ENCODE results near the gene CHKB.
A peak's percentile ranks its signal among the peaks of the same experiment; 100 is the strongest.

CHKB gene

GRCh38 chr22:50586416-50586815, 3.8 kb upstream of the CHKB start:
- Histone ChIP-seq H3K9me3 (ENCODE audit: low read depth, low read length) (no peaks in the 10 kb centered on the region), H3K36me3 (ENCODE audit: insufficient read depth, low read length) (no peaks in the 10 kb centered on the region), H3K4me3 (no peak overlapping the region), H3K27ac (no peak overlapping the region), H3K9ac (ENCODE audit: insufficient read length) (no peak overlapping the region)
- DNase-seq (ENCODE audit: low read depth, low spot score) = no peak
- TF ChIP-seq EZH2 (IDR thresholded peaks at IDR 0.05) = no peak
- no peak for TF ChIP-seq POLR2AphosphoS5 (IDR thresholded peaks at IDR 0.05; ENCODE audit: borderline replicate concordance, low read depth, low read length)
- TF ChIP-seq FOXP2 (optimal IDR thresholded peaks at IDR 0.05; ENCODE audit: control extremely low read depth, extremely low read length, insufficient read depth) = no peak

DNA sequence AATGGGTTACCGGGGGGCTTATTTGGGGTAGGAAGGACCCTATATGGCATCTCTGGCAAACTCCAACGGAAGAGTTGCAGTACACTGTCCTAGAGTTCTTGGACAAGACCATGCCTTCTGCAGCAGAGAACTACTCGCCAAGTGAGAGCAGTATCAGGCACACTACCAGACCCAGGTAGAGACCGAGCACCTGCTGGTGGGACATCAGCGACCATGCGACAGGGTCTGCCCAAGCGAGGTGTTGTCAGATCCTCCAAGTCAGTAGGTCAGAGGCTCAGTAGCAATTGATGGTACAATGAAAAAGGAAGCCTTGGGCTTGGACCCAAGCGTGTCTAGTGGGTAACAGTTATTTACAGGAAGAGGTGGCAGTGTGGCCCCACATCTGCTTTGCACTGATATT, 3.1 kb upstream of the CHKB start:
- Histone ChIP-seq H3K27ac (no peak overlapping the region), H3K9me3 (ENCODE audit: low read depth, low read length) (no peaks in the 10 kb centered on the region), H3K9ac (ENCODE audit: insufficient read length) (no peak overlapping the region), H3K36me3 (ENCODE audit: insufficient read depth, low read length) (no peaks in the 10 kb centered on the region), H3K4me3 (no peak overlapping the region)
- no peak for TF ChIP-seq POLR2AphosphoS5 (IDR thresholded peaks at IDR 0.05; ENCODE audit: borderline replicate concordance, low read depth, low read length)
- no peak for TF ChIP-seq FOXP2 (optimal IDR thresholded peaks at IDR 0.05; ENCODE audit: control extremely low read depth, extremely low read length, insufficient read depth)
- no peak for TF ChIP-seq EZH2 (IDR thresholded peaks at IDR 0.05)
- DNase-seq (ENCODE audit: low read depth, low spot score) = no peak

GRCh38 chr22:50585238-50585637, 2.6 kb upstream of the CHKB start:
- DNase-seq (ENCODE audit: low read depth, low spot score) = no peak
- TF ChIP-seq FOXP2 (optimal IDR thresholded peaks at IDR 0.05; ENCODE audit: control extremely low read depth, extremely low read length, insufficient read depth) (no peak), EZH2 (IDR thresholded peaks at IDR 0.05) (no peak), POLR2AphosphoS5 (IDR thresholded peaks at IDR 0.05; ENCODE audit: borderline replicate concordance, low read depth, low read length) (no peak)
- Histone ChIP-seq H3K4me3 (no peak overlapping the region), H3K9me3 (ENCODE audit: low read depth, low read length) (no peaks in the 10 kb centered on the region), H3K9ac (ENCODE audit: insufficient read length) (no peak overlapping the region), H3K27ac (no peak overlapping the region), H3K36me3 (ENCODE audit: insufficient read depth, low read length) (no peaks in the 10 kb centered on the region)

- H3K4me3 ChIP-seq = peak overlapping the region; percentile 99; the same call in 1 of the 2 replicates
- no peaks in the 10 kb centered on the region for H3K9me3 ChIP-seq (ENCODE audit: low read depth, low read length)
- TF ChIP-seq EZH2 (IDR thresholded peaks at IDR 0.05) (no peak), POLR2AphosphoS5 (IDR thresholded peaks at IDR 0.05; ENCODE audit: borderline replicate concordance, low read depth, low read length) (no peak), FOXP2 (optimal IDR thresholded peaks at IDR 0.05; ENCODE audit: control extremely low read depth, extremely low read length, insufficient read depth) (no peak)
- H3K27ac ChIP-seq = no peak overlapping the region
- peak overlapping the region; percentile 85 for H3K9ac ChIP-seq (ENCODE audit: insufficient read length)
- H3K36me3 ChIP-seq (ENCODE audit: insufficient read depth, low read length) = no peaks in the 10 kb centered on the region
- DNase-seq (ENCODE audit: low read depth, low spot score) = no peak
These were observed 1.8 kb upstream of the CHKB start for GRCh38 chr22:50584106-50585096.

- H3K9ac ChIP-seq (ENCODE audit: insufficient read length) = peak overlapping the region; percentile 85
- TF ChIP-seq FOXP2 (optimal IDR thresholded peaks at IDR 0.05; ENCODE audit: control extremely low read depth, extremely low read length, insufficient read depth) = no peak
- no peak for TF ChIP-seq EZH2 (IDR thresholded peaks at IDR 0.05)
- no peak for TF ChIP-seq POLR2AphosphoS5 (IDR thresholded peaks at IDR 0.05; ENCODE audit: borderline replicate concordance, low read depth, low read length)
- no peaks in the 10 kb centered on the region for H3K9me3 ChIP-seq (ENCODE audit: low read depth, low read length)
- H3K27ac ChIP-seq = no peak overlapping the region
- H3K36me3 ChIP-seq (ENCODE audit: insufficient read depth, low read length) = no peaks in the 10 kb centered on the region
- no peak for DNase-seq (ENCODE audit: low read depth, low spot score)
- H3K4me3 ChIP-seq = peak overlapping the region; percentile 99
These were observed 729 bp upstream of the CHKB start for GRCh38 chr22:50583294-50583861.

GRCh38 chr22:50581950-50582492, 628 bp downstream of the CHKB start:
- no peak for DNase-seq (ENCODE audit: low read depth, low spot score)
- Histone ChIP-seq H3K4me3 (peak overlapping the region; percentile 99), H3K9ac (ENCODE audit: insufficient read length) (peak overlapping the region; percentile 98), H3K27ac (peak overlapping the region; percentile 87; the same call in 1 of the 2 replicates), H3K9me3 (ENCODE audit: low read depth, low read length) (no peaks in the 10 kb centered on the region), H3K36me3 (ENCODE audit: insufficient read depth, low read length) (no peaks in the 10 kb centered on the region)
- no peak for TF ChIP-seq FOXP2 (optimal IDR thresholded peaks at IDR 0.05; ENCODE audit: control extremely low read depth, extremely low read length, insufficient read depth)
- no peak for TF ChIP-seq EZH2 (IDR thresholded peaks at IDR 0.05)
- no peak for TF ChIP-seq POLR2AphosphoS5 (IDR thresholded peaks at IDR 0.05; ENCODE audit: borderline replicate concordance, low read depth, low read length)

GRCh38 chr22:50581031-50581949, 1.4 kb downstream of the CHKB start:
- no peaks in the 10 kb centered on the region for H3K36me3 ChIP-seq (ENCODE audit: insufficient read depth, low read length)
- peak overlapping the region; percentile 98 for H3K9ac ChIP-seq (ENCODE audit: insufficient read length)
- peak overlapping the region; percentile 99 for H3K4me3 ChIP-seq
- TF ChIP-seq FOXP2 (optimal IDR thresholded peaks at IDR 0.05; ENCODE audit: control extremely low read depth, extremely low read length, insufficient read depth) (no peak), POLR2AphosphoS5 (IDR thresholded peaks at IDR 0.05; ENCODE audit: borderline replicate concordance, low read depth, low read length) (no peak)
- no peaks in the 10 kb centered on the region for H3K9me3 ChIP-seq (ENCODE audit: low read depth, low read length)
- no peak overlapping the region for H3K27ac ChIP-seq
- no peak for DNase-seq (ENCODE audit: low read depth, low spot score)

Measured in SK-N-MC (cell line).